Sigmoid colon (tissue), 7 donors: ENCODE measurements around the gene PCDHB1. TPM values are rescaled to one million over a fixed set of nuclear protein-coding genes. Genes with fewer than 3 reads are reported as not detected.

ENCODE experiments used
- DNase-seq: peaks from one replicate; pipeline ENCODE4 v3.0.0-alpha.2; 2019
- H3K27ac ChIP-seq, 4 donors: fragments of 200-600 bp; sonication (generic); one replicate each; pipeline ENCODE4 v1.5.1; 2016 to 2019; ENCODE audit warnings: mild to moderate bottlenecking in 1 of 4
- H3K27me3 ChIP-seq, 3 donors: fragments of 200-600 bp; sonication (generic); one replicate each; pipeline ENCODE4 v1.5.1; 2019; ENCODE audit warnings: mild to moderate bottlenecking in 1 of 3
- H3K36me3 ChIP-seq, 4 donors: fragments of 200-600 bp; sonication (generic); one replicate each; pipeline ENCODE4 v1.5.1; 2016 to 2019
- H3K4me1 ChIP-seq, 4 donors: fragments of 200-600 bp; sonication (generic); one replicate each; pipeline ENCODE4 v1.5.1; 2017 to 2019
- H3K4me3 ChIP-seq, 4 donors: fragments of 200-600 bp; sonication (generic); one replicate each; pipeline ENCODE4 v1.5.1; 2017 to 2019; ENCODE audit warnings: mild to moderate bottlenecking in 2 of 4, moderate library complexity in 1 of 4
- H3K9me3 ChIP-seq, 4 donors: fragments of 200-600 bp in 3 of 4; sonication (generic) in 3 of 4; one replicate each; pipeline versions ENCODE4 v1.5.1 to v1.6.1; 2013 to 2019
- CTCF ChIP-seq, 4 experiments: fragments of 450-650 bp in 3 of 4; fragments of 200-600 bp in 1 of 4; IDR thresholded peaks; one replicate each; pipeline ENCODE4 v1.5.1; 2016 to 2019; ENCODE audit warnings: antibody characterized with exemption in 4 of 4, mild to moderate bottlenecking in 3 of 4, moderate library complexity in 2 of 4
- EP300 ChIP-seq, 4 donors: sonication (generic); formaldehyde crosslinking; IDR thresholded peaks; one replicate each; pipeline ENCODE4 v1.6.1; 2017; ENCODE audit warnings: antibody characterized with exemption in 4 of 4
- POLR2A ChIP-seq, 2 donors: fragments of 450-650 bp; IDR thresholded peaks; one replicate each; pipeline ENCODE4 v1.6.1; 2016; ENCODE audit warnings: antibody characterized with exemption in 2 of 2, mild to moderate bottlenecking in 2 of 2, moderate library complexity in 2 of 2
- POLR2AphosphoS5 ChIP-seq, 4 donors: sonication (generic); formaldehyde crosslinking; IDR thresholded peaks; one replicate each; pipeline ENCODE4 v1.6.1; 2017; ENCODE audit warnings: antibody characterized with exemption in 4 of 4
- WGBS, 2 donors: extraction: QIAGEN DNeasy Blood & Tissue Kit; methylation state at CpG; one replicate each; pipeline ENCODE4 v1.1.7; 2013; 5-methylcytosine and 5-hydroxymethylcytosine counted together
- intact Hi-C: fragments of 100-400 bp; cut with DNase I; formaldehyde crosslinking; loops from one replicate; pipeline ENCODE4 v1.15.1; 2023
- polyA plus RNA-seq, 3 donors: library from polyadenylated mRNA; stranded (reverse); fragments of 200-250 nt; gene quantifications; one replicate each; pipeline ENCODE4 v1.2.3, GENCODE V29; 2013
- total RNA-seq, 4 donors: library from RNA; depleted of rRNA; stranded (reverse); fragments of >200 nt; gene quantifications; one replicate each; pipeline ENCODE4 v1.1.0, GENCODE V29; 2016
- donor health status: healthy with polysubstance abuse.
- donor health status: Bipolar disorder and iron deficiency.
- donor health status: healthy.

Gene PCDHB1
- total and polyA plus RNA-seq, 7 donors: under 0.01 to 0.36 (median 0.27) TPM; not detected in 2

DNA sequence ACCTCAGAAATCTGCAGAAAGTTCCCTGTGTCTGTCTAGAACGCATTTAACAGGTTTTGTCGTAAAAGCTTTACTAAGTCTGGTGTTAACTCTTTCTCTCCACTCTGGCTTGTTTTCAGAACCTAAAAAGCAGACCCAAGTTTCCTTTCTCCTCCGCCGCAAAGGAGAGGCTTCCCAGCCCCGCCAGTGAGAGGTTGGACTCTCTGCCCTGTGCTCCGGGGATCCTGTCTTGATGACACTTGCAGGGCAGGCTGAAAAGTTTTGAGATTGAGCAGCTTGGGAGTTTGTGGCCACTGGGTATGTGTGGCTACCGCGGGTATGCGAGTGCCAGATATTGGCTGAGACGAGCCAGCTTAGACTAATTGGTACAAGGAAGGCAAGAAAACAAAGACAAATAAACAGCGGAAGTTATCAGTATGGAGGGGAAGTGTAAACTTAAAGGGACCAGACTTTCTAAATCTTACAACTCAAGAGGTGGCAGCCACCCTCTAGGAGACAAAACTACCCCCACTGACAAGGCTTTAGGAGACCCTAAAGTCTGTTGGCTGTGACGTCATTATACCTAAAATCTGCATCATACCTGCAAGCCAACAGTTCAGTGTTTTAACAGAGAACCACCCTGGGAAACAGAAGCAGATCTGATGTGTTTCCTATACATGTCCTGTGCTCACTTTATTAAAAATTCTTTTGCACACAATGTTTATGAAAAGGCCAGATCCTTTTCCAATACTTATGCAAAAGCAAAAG, 41.0 kb upstream of the PCDHB1 start:
- TF ChIP-seq POLR2AphosphoS5 (IDR thresholded peaks at IDR 0.05) (no peak), EP300 (IDR thresholded peaks at IDR 0.05) (no peak), POLR2A (IDR thresholded peaks at IDR 0.05) (no peak), CTCF (IDR thresholded peaks at IDR 0.05) (no peak)
- no peaks in the 10 kb centered on the region for H3K4me1 ChIP-seq

GRCh38 chr5:141017943-141018342, 33.2 kb upstream of the PCDHB1 start:
- TF ChIP-seq CTCF (IDR thresholded peaks at IDR 0.05): no peak
- no peak for TF ChIP-seq POLR2AphosphoS5 (IDR thresholded peaks at IDR 0.05)
- no peak for TF ChIP-seq EP300 (IDR thresholded peaks at IDR 0.05)
- TF ChIP-seq POLR2A (IDR thresholded peaks at IDR 0.05): no peak
- Histone ChIP-seq H3K9me3 (no peaks in the 10 kb centered on the region), H3K27me3 (no peaks in the 10 kb centered on the region), H3K4me3 (no peak overlapping the region), H3K4me1 (no peaks in the 10 kb centered on the region), H3K27ac (no peak overlapping the region), H3K36me3 (no peaks in the 10 kb centered on the region)
- intact Hi-C loops: no loop called here
- DNase-seq: no peak

More for the DNA sequence above, 41.0 kb upstream of the PCDHB1 start:
- Histone ChIP-seq H3K27me3 (no peaks in the 10 kb centered on the region), H3K4me3 (no peak overlapping the region), H3K27ac (no peak overlapping the region), H3K9me3 (no peaks in the 10 kb centered on the region), H3K36me3 (no peaks in the 10 kb centered on the region)
- intact Hi-C loops: no loop called here
- DNase-seq: no peak
- WGBS, 2 donors: 41 to 52% methylated on average over 12 of the region's 12 CpGs

DNA sequence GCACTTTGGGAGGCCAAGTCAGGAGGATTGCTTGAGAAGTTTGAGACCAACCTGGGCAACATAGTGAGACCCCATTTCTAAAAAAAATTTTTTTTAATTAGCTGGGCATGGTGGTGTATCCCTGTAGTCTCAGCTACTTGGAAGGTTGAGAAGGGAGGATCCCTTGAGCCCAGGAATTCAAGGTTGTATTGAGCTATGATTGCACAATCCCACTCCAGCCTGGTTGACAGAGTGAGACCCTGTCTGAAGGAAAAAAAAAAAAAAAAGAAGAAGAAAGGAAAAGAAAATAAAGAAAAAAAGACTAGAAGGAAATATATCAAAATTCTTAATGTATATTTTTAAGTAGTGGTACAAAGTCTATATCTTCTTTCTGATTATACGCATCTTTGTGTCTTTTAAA, 28.8 kb upstream of the PCDHB1 start:
- Histone ChIP-seq H3K9me3 (no peaks in the 10 kb centered on the region), H3K27me3 (no peaks in the 10 kb centered on the region), H3K4me3 (no peak overlapping the region), H3K27ac (no peak overlapping the region), H3K36me3 (no peaks in the 10 kb centered on the region), H3K4me1 (no peaks in the 10 kb centered on the region)
- no peak for DNase-seq
- no peak for TF ChIP-seq EP300 (IDR thresholded peaks at IDR 0.05)
- TF ChIP-seq POLR2A (IDR thresholded peaks at IDR 0.05): no peak
- no peak for TF ChIP-seq CTCF (IDR thresholded peaks at IDR 0.05)
- TF ChIP-seq POLR2AphosphoS5 (IDR thresholded peaks at IDR 0.05): no peak
- 100% methylated on average over 1 of the region's 1 CpG for whole genome bisulfite sequencing, 2 donors
- intact Hi-C loops: no loop called here

GRCh38 chr5:141031006-141031405, 20.2 kb upstream of the PCDHB1 start:
- WGBS, 2 donors: 84 to 91% methylated on average over 15 of the region's 15 CpGs
- Histone ChIP-seq H3K27me3 (no peaks in the 10 kb centered on the region), H3K36me3 (no peaks in the 10 kb centered on the region), H3K4me3 (no peak overlapping the region), H3K4me1 (no peaks in the 10 kb centered on the region), H3K9me3 (no peaks in the 10 kb centered on the region), H3K27ac (no peak overlapping the region)
- intact Hi-C loops: no loop called here
- DNase-seq: no peak
- TF ChIP-seq CTCF (IDR thresholded peaks at IDR 0.05) (no peak), POLR2AphosphoS5 (IDR thresholded peaks at IDR 0.05) (no peak), POLR2A (IDR thresholded peaks at IDR 0.05) (no peak), EP300 (IDR thresholded peaks at IDR 0.05) (no peak)

DNA sequence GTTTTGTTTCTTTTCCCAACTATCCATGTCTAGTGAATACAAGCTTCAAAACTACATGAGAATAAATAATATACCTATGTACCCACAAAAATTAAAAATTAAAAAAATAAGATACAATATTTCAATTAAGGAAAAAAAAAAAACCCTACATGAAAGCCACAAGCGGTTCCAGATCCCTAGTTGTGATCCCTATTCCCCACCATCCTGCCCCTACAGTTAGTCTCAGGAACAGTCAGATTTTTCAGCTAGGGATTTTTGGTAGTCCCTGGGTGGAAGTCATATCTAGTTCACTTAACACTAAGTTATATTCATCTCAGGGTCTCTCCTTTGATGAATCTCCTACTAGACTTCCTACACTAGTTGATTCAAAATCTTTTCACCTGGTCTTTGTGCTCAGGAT, 18.5 kb upstream of the PCDHB1 start:
- Histone ChIP-seq H3K27ac (no peak overlapping the region), H3K4me1 (no peaks in the 10 kb centered on the region), H3K9me3 (no peaks in the 10 kb centered on the region), H3K36me3 (no peaks in the 10 kb centered on the region), H3K4me3 (no peak overlapping the region), H3K27me3 (no peaks in the 10 kb centered on the region)
- 63 to 64% methylated on average over 1 of the region's 1 CpG for WGBS, 2 donors
- no peak for TF ChIP-seq POLR2AphosphoS5 (IDR thresholded peaks at IDR 0.05)
- no peak for TF ChIP-seq EP300 (IDR thresholded peaks at IDR 0.05)
- no peak for TF ChIP-seq CTCF (IDR thresholded peaks at IDR 0.05)
- TF ChIP-seq POLR2A (IDR thresholded peaks at IDR 0.05): no peak
- intact Hi-C loops: no loop called here
- no peak for DNase-seq
